GM18870 (cell line): Measurements from ENCODE around the gene ANKS1B.

Experiments
- ATAC-seq: cut with Tn5 transposase; IDR thresholded peaks from one replicate; pipeline ENCODE4 v1.9.1; 2021; ENCODE audit warnings: moderate library complexity; ENCODE audit not compliant: unreplicated experiment

Gene ANKS1B

DNA sequence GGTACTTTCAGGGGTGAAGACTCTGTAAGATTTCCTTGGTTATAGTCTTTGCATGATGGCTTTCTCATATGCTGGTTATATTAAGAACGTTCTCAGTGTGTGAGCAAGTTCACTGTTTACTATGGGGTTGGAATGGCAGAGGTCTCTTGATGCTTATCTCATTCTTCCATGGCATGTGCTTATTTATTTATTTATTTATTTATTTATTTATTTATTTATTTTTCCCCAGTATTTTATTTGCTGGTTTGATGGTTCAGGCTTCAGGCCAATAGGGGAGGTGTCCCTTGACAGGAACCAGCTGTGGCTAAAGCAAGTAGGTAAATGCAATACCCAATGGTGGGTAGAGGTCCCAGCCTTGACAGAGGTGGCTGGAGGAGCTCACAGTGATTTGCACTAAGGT lies 498.5 kb downstream of the ANKS1B start:
- no peak for ATAC-seq

- no peak for ATAC-seq
These were observed 505.6 kb downstream of the ANKS1B start for GRCh38 chr12:99479149-99479548.

DNA sequence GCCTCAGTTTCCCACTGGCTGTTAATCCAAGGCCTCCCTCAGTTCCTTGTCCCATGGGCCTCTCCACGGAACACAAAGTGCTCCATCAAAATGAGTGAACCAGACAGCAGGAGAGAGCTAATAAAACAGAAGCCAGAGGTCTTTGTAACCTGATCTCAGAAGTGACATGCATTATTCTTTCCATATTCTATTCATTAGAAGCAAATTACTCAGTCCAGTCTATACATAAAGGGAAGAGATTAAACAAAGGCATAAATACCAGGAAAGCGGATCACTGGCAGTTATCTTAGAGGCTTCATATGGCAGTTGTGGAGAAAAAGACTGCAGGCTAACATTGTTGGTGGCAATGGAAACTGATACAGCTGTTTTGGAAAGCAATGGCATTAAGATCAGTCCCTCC lies 507.8 kb downstream of the ANKS1B start:
- no peak for ATAC-seq

GRCh38 chr12:99455350-99456035 lies 529.2 kb downstream of the ANKS1B start:
- no peak for ATAC-seq

GRCh38 chr12:99454539-99455172 lies 530.1 kb downstream of the ANKS1B start:
- ATAC-seq: no peak

DNA sequence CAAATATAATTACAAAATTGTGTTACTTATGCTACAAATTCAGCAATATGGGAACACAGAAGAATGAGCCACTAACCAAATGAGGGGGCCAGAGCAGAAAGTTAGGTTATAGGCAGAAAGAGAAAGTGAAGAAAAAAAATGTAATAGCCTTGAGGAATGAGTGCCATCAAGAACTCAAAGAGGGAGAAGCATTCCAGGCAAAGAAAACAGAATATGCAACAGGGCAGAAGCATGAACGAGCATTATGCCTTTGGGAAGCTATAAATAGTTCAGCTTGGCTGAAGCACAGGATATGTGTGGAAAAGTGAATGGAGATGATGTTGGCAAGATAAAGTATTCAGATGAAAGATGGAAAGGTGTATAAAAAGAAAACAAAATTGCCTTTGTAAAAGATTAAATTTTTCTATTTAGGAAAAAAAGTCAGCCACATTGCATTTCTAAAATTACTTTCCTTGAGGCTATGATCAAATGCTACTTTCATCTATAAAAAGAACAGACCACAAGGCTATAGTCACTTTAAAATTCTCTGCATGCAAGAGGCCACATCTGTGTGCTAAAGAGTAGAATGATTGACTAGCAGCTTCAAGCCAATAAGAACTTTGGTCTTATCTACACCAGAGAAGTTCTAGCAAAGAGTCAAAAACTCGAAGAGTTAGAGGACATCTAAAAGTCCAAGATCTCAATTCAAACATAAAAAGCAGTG lies 530.7 kb downstream of the ANKS1B start:
- ATAC-seq: peak; percentile 24

DNA sequence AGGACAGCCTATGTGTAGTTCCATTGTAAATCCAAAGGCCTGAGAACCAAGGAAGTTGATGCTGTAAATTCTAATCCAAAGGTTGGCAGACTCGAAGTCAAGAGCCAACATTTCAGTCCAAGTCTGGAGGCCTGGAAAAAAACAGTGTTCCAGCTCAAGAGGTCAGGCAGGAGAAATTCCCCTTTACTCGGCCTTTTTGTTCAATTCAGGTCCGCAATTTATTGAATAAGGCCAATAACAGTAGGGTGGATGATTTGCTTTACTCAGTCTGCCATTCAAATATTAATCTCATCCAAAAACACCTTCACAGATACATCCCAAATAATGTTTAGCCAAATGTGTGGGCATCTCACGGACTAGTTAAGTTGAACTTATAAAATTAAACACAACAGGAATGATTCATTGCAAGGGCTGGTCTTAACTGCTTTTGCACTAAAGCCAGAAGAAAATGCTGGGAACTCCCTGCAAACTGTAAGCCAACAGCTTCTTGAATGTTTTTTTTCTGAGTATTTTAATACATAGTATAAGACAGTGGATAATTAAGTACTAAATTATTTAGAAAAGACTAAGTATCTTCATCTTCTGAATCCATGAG lies 534.6 kb downstream of the ANKS1B start:
- ATAC-seq: no peak

DNA sequence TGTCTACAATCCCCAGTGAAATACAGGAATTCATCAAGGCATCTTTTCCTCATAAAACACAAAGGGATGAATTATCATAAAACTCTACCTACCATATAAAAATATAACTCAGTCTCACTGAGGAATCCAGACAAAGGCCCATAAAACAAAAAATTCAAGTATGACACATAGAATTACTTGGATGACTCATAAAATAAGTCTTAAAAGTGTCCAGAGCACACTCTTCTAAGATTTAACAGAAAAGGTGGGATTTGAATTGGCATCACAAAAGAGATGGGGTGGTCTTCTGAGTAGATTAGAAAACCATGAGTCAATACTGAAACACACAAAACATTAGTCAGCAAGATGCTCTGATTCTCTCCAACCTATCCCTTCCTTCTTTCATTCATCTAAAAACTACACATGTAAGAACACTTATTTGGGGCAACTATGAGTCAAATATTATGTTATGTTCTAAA lies 539.8 kb downstream of the ANKS1B start:
- peak; percentile 80 for ATAC-seq

- ATAC-seq: no peak
These were observed 542.0 kb downstream of the ANKS1B start for GRCh38 chr12:99442758-99443157.

DNA sequence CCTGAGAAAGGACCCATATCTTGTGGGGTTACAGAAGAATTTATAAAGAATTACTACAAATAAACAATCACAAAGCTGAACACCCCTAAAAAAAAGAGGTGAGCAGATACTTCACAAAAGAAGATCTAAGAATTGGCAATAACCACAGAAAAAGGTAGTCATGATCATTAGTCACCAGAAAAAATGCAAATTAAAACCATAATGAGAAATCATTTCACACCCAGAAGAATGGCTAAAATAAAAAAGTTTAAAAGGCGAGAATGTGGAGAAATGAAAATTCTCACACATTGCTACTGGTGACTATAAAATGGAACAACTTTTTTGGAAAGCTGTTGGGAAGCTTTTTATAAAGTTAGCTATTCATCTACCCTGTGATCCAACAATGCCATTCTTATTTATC lies 545.3 kb downstream of the ANKS1B start:
- ATAC-seq: no peak

GRCh38 chr12:99436584-99436983 lies 548.2 kb downstream of the ANKS1B start:
- peak; percentile 99 for ATAC-seq

DNA sequence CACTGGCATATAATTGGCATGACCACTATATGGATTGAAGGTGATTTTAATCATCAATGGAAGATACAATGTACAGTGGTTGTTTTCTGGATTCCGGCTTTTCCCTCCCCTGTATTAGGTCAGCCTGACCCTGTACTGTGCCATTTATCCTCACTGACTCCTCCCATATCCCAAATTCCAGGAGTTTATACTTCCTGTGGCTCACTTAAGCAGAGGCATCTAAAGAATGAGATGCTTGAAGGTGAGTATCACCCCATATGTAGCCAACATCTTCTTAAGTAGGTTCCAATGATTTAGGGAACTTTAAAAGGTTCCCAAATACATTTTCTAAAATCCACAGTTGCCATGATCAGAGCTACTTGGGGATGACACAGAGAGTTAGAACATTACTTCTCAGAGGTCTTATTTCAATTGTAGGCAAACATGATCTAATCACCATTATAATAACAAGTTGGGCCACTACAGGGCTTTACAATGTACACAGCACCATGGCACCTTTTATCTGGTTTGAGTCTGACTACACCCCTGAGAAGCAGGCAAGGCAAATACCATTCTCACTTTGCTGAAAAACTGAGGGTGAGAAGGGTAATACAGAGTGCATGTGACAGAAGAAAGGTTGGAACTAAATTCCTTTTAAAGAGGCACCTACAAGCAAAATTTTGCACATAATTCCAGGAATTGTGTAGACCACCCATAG lies 549.5 kb downstream of the ANKS1B start:
- no peak for ATAC-seq

DNA sequence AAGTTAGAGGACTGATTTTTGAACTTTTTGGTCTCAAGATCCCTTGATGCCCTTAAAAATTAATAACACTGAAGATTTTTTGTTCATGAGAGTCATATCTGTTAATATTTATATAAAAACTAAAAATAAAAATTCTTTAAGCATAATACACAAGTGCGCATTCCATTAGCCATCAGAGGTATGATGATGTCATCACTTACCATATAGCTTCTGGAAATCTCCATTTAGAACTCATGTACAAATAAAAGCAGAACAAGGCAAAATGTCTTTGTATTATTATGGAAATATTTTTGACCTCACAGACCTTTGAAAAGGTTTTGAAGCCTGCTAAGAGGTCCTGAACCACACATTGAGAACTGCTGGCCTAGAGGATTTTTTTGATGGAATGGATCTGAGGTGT lies 551.6 kb downstream of the ANKS1B start:
- ATAC-seq: no peak

DNA sequence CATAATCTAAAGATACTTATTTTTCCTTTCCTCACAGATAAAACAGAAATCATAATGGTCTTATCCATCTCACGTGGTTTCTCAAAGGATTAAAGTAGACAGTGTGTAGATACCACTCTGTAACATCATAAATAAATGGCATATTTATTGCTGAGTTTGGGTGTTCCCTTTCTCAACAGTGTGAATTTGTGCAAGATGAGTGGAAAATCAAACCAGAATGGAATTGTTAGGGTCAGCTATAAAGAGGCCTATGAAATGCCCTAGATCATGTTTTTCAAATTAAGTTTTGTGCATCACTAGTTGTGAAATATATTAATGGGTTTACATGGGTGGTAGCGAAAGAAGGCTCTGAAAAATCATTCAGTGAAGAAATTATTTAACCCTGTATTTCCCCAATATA lies 553.5 kb downstream of the ANKS1B start:
- ATAC-seq: no peak

DNA sequence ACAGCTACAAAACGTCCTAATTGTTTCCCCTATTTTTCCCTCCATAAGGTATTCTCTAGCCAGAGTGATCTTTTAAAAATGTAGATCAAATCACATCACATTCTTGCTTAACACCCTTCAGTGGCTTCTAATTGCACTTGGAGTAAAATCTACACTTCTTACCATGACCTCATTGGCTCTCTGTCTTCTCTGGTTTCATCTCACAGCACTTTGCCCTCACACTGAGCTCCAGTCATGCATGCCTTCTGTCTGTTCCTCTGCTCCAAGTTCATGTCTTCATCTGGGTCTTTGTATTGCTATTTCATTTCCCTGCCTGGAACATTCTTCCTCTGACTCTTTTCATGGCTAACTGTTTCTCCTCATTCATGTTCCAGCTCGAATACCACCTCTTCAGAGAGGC lies 557.6 kb downstream of the ANKS1B start:
- ATAC-seq: peak; percentile 79

GRCh38 chr12:99418379-99418778 lies 566.4 kb downstream of the ANKS1B start:
- peak; percentile 80 for ATAC-seq

GRCh38 chr12:99413751-99414150 lies 571.0 kb downstream of the ANKS1B start:
- ATAC-seq: no peak

DNA sequence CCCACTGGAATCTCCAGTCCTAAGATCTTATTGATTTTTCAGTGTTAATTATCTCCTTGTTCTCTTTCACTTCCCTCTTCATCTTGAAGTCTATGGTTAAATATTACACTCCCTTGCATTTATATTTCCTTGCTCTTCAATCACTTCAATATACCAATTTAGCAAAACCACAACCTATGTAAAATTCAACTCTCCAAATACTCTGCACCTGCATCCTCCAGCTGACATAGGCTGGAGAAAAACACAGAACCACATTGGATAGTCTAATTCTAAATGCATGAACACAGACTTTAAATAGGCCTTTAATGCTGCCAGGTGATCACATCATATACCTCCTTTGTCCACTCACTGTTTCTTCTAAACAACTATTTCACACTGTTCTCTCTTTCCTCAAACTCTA lies 591.0 kb downstream of the ANKS1B start:
- peak; percentile 71 for ATAC-seq

GRCh38 chr12:99392091-99392850 lies 592.5 kb downstream of the ANKS1B start:
- ATAC-seq: no peak

DNA sequence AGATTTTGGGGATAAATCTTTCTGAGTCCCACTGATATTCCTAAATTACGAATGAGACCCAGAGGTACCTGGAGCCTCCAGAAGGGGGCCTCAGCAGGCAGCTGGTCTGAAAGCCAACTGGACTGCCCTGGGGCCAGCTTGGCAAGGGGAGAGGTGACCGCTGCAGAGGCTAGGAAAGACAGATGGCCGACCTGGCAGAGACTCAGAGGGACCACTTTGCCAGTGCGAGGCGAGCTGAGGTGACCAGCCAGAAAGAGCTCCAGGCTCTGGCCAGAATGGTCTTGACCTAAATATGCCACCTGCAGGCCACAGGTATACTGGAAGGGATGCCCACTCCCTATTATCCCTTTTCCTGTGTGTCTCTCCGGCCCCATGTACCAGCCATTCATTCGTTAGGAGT lies 594.0 kb downstream of the ANKS1B start:
- ATAC-seq: no peak
